GM19438 (cell line): ENCODE measurements around the gene DXO.
"Not testable (repeated sequence)": the region's sequence is repeated elsewhere in the genome, so short reads cannot be mapped to it uniquely, and the experiment has no call there.

Experiments used
- ATAC-seq: cut with Tn5 transposase; IDR thresholded peaks from one replicate; pipeline ENCODE4 v1.9.1; 2021; ENCODE audit warnings: low read depth; ENCODE audit not compliant: unreplicated experiment

DXO gene

DNA sequence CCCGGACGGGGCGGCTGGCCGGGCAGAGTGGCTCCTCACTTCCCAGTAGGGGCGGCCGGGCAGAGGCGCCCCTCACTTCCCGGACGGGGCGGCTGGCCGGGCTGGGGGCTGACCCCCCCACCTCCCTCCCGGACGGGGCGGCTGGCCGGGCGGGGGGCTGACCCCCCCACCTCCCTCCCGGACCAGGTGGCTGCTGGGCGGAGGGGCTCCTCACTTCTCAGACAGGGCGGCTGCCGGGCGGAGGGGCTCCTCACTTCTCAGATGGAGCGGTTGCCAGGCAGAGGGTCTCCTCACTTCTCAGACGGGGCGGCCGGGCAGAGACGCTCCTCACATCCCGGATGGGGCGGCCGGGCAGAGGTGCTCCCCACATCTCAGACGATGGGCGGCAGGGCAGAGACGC, 39.8 kb downstream of the DXO start:
- not testable (repeated sequence) for ATAC-seq

DNA sequence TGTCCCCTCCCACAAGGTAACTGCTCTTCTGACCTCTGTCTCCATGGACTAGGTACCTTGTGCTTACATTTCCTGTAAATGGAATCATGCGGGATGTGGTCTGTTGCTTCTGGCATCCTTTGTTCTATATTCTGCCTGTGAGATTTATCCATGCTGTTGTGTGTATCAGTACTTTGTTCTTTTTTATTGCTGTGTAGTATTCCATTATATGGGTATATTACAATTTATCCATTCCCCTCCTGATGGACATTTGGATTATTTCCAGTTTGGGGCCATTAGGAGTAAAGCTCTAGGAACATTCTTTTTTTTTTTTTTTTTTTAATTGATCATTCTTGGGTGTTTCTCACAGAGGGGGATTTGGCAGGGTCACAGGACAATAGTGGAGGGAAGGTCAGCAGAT, 41.0 kb downstream of the DXO start:
- ATAC-seq, result no peak

DNA sequence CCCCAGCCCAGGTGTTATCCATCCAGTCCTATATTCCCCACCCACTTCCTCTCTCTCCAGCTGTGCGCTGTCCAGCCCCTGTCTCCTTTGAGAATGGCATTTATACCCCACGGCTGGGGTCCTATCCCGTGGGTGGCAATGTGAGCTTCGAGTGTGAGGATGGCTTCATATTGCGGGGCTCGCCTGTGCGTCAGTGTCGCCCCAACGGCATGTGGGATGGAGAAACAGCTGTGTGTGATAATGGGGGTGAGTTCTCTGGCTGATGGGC, 43.3 kb downstream of the DXO start:
- no peak for ATAC-seq

DNA sequence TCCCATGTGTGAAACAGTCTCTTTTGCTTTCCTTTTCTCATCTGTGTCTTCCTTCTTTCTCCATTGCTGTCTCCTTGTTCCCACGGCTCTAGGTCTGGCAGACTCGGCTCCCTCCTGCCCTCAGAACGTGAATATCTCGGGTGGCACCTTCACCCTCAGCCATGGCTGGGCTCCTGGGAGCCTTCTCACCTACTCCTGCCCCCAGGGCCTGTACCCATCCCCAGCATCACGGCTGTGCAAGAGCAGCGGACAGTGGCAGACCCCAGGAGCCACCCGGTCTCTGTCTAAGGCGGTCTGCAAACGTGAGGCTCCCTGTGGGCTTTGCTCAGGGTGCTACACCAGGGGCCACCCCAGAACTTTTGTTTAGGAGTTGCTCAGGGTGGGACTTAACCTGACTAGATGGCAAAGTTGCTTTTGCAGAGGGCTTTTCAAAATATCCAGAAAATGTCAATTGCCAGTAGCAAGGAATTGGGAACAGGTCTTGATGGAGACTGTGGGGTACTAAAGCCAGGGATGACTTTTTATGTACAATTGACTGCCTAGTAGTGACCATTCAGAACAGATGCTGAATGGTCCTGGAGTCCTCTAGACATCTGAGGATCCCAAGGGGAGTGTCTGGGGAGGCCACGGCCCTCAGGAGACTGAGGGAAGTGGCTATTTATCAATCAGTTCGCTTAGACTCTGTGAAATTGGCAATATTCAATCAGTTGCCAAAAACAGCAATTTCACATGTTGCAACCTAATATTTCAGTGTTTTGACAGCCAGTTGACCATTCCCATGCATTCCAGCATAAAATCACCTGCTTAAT, 43.9 kb downstream of the DXO start:
- no peak for ATAC-seq

DNA sequence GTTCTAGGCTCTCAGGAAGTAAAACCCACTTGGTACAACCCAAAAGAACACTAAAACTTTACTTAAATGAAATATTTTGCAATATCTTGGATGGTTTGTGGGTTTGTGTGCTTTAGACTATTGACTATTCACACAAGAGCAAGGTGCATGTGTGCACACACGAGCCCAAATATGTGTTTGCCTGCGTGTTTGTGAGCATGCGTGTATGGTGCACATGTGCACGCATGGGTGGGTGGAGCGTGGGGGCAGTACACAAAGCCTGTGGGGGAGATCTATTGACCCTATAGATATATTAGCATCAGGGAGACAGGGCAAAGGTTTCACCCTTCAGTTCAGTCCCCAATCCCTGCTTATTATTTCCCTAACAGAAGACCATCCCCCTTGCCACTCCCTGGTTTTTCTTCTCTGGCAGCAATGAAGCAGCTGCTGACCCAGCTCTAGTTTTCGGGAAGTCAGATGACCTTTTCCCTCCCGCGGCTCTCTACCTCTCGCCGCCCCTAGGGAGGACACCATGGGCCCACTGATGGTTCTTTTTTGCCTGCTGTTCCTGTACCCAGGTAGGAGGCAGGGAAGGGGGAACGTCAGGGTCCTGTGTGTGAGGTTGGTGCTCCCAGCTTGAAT, 44.6 kb downstream of the DXO start, which contains the start of gene C2:
TSS of gene C2 (plus strand) at position 476 of the 621 bp plus-strand sequence. CDS start at position 512, 36 bp downstream.
- ATAC-seq, result no peak

DNA sequence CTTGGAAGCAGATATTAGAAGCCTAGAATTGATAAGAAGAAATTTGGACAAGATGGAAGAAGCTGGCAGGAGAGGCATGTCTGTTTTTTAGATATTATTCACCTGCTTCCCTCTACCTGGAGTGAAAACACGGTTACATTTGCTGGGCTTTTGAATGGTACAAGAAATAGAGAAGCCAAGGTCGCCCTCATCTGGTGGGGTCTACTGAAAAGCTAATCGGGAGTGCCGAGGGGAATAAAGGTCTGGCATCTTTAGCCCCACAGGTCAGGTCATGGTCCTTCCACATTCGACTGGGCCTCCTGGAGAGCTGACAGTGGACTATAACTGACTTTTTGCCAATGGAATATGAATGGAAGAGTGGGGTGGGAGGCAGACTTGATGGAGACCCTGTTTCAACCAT, 49.0 kb downstream of the DXO start:
- ATAC-seq, result no peak

DNA sequence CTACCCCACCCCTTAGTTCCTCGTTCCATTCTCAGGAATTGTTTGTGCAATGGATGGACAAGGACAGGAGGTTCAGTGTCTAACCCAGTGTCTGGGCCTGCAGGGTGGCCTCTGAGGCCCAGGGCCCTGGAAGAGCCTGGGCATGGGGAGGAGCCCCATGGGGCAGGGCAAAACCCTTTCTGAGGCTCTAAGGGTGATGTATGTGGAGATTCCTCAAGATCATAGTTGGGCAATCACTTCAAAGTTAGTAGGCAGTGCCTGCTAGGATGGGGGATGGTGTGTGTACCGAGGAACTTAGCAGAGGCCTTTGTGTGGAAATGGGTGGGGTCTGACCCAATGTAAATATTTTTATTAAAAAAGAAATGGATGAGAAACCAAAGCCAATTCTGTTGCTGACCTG, 51.1 kb downstream of the DXO start:
- no peak for ATAC-seq
